HepG2 (cell line): ENCODE results near the gene SAA4. TPM values are rescaled to one million over a fixed set of nuclear protein-coding genes. Genes with fewer than 3 reads are reported as not detected.
A peak's percentile ranks its signal among the peaks of the same experiment; 100 is the strongest.

ENCODE experiments used
- FOXA1 ChIP-seq, 2 experiments: fragments of 450-650 bp in 1 of 2; sonication (generic) in 1 of 2; formaldehyde crosslinking in 1 of 2; IDR thresholded peaks; 2 replicates each; pipeline versions ENCODE4 v1.4.0 to v1.6.1; 2016 to 2020; ENCODE audit warnings: missing genetic modification reagents in 1 of 2
- HNF1A ChIP-seq, 2 experiments: sonication (generic) in 1 of 2; formaldehyde crosslinking in 1 of 2; IDR thresholded peaks; 2 replicates each; pipeline versions ENCODE4 v1.4.0 to v1.6.1; 2016 to 2020; ENCODE audit warnings: borderline replicate concordance in 1 of 2, low read depth in 1 of 2, mild to moderate bottlenecking in 1 of 2, missing genetic modification reagents in 1 of 2
- ISX ChIP-seq: sonication (generic); formaldehyde crosslinking; conservative IDR thresholded peaks from 2 replicates; pipeline ENCODE4 v1.5.0; 2020; ENCODE audit warnings: missing genetic modification reagents
- NFIB ChIP-seq: sonication (generic); formaldehyde crosslinking; IDR thresholded peaks from 2 replicates; pipeline ENCODE4 v1.9.0; 2021; ENCODE audit warnings: missing genetic modification reagents, mild to moderate bottlenecking, borderline replicate concordance
- SAP130 ChIP-seq: IDR thresholded peaks from 2 replicates; pipeline ENCODE4 v1.6.1; 2016; ENCODE audit warnings: low read depth
- SOX13 ChIP-seq, 3 experiments: fragments of 450-650 bp in 1 of 3; sonication (generic) in 1 of 3; formaldehyde crosslinking in 1 of 3; IDR thresholded peaks in 2 of 3; conservative IDR thresholded peaks in 1 of 3; 2 replicates each; pipeline versions ENCODE4 v1.5.0 to v1.6.1; 2016 to 2020; ENCODE audit warnings: antibody characterized with exemption in 1 of 3, mild to moderate bottlenecking in 1 of 3, missing compliant biosample characterization in 1 of 3, missing genetic modification reagents in 1 of 3, moderate library complexity in 1 of 3
- polyA plus RNA-seq, 8 experiments: library from polyadenylated mRNA; depleted of rRNA in 3 of 8; stranded (reverse) in 7 of 8; unstranded in 1 of 8; fragments of >200 nt; fragmentation: Illumina TruSeq in 4 of 8; extraction: Trizol in 4 of 8; gene quantifications; 2 replicates each; pipeline versions ENCODE4 v1.2.1 to v1.2.3, GENCODE V29; 2011 to 2016; ENCODE audit warnings: low read depth in 4 of 8, missing spikeins in 1 of 8, mixed read lengths in 1 of 8; ENCODE audit not compliant: insufficient read depth in 1 of 8
- total RNA-seq, 5 experiments: library from RNA; depleted of rRNA; stranded (reverse); fragments of >200 nt; fragmentation: Illumina TruSeq; extraction: Trizol; gene quantifications; 2 replicates each; pipeline ENCODE4 v1.2.3, GENCODE V29; 2016; ENCODE audit warnings: low read depth in 1 of 5
- TF ChIP-seq, protein P1 (sequence below): sonication (generic); formaldehyde crosslinking; conservative IDR thresholded peaks from 2 replicates; pipeline ENCODE4 v1.4.0; 2020; ENCODE audit warnings: missing genetic modification reagents
- TF ChIP-seq, protein P2 (sequence below), 2 experiments: sonication (generic) in 1 of 2; formaldehyde crosslinking in 1 of 2; IDR thresholded peaks; 2 replicates each; pipeline versions ENCODE4 v1.6.1 to v1.9.0; 2014 to 2022; ENCODE audit warnings: antibody characterized with exemption in 1 of 2, borderline replicate concordance in 1 of 2, inconsistent platforms in 1 of 2, low read depth in 1 of 2, missing genetic modification reagents in 1 of 2
- TF ChIP-seq, protein P3 (sequence below): sonication (generic); formaldehyde crosslinking; IDR thresholded peaks from 2 replicates; pipeline ENCODE4 v1.4.0; 2020; ENCODE audit warnings: missing genetic modification reagents

Gene SAA4
- total and polyA plus RNA-seq, 2 of the 13 experiments (the other 11 are each of a cell fraction or from before 2014, with no cell fraction given): 53.4 to 253 TPM

- TF ChIP-seq, protein P1, sequence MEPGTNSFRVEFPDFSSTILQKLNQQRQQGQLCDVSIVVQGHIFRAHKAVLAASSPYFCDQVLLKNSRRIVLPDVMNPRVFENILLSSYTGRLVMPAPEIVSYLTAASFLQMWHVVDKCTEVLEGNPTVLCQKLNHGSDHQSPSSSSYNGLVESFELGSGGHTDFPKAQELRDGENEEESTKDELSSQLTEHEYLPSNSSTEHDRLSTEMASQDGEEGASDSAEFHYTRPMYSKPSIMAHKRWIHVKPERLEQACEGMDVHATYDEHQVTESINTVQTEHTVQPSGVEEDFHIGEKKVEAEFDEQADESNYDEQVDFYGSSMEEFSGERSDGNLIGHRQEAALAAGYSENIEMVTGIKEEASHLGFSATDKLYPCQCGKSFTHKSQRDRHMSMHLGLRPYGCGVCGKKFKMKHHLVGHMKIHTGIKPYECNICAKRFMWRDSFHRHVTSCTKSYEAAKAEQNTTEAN (CRISPR knock-in tag): peak; percentile 99
- TF ChIP-seq SAP130 (peak; percentile 80), FOXA1 (IDR thresholded peaks at IDR 0.05) (peak; percentile 76), FOXA1 (CRISPR knock-in tag; IDR thresholded peaks at IDR 0.05) (peak; percentile 89), SOX13 (IDR thresholded peaks at IDR 0.05) (no peak), SOX13 (CRISPR knock-in tag; conservative IDR thresholded peaks at IDR 0.05 in 1 of 2, IDR thresholded peaks at IDR 0.05 in 1 of 2) (peak in 1 of 2 experiments; percentile 88; a peak in 2 of 4 replicates), NFIB (CRISPR knock-in tag) (no peak), ISX (0 out of 2 replicates have a peak, but pooled peaks have one; percentile 43), HNF1A (IDR thresholded peaks at IDR 0.05; ENCODE audit: low read depth) (0 out of 2 replicates have a peak, but pooled peaks have one; percentile 19), HNF1A (CRISPR knock-in tag; IDR thresholded peaks at IDR 0.05; ENCODE audit: borderline replicate concordance) (no peak)
- TF ChIP-seq, protein P2, sequence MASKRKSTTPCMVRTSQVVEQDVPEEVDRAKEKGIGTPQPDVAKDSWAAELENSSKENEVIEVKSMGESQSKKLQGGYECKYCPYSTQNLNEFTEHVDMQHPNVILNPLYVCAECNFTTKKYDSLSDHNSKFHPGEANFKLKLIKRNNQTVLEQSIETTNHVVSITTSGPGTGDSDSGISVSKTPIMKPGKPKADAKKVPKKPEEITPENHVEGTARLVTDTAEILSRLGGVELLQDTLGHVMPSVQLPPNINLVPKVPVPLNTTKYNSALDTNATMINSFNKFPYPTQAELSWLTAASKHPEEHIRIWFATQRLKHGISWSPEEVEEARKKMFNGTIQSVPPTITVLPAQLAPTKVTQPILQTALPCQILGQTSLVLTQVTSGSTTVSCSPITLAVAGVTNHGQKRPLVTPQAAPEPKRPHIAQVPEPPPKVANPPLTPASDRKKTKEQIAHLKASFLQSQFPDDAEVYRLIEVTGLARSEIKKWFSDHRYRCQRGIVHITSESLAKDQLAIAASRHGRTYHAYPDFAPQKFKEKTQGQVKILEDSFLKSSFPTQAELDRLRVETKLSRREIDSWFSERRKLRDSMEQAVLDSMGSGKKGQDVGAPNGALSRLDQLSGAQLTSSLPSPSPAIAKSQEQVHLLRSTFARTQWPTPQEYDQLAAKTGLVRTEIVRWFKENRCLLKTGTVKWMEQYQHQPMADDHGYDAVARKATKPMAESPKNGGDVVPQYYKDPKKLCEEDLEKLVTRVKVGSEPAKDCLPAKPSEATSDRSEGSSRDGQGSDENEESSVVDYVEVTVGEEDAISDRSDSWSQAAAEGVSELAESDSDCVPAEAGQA (IDR thresholded peaks at IDR 0.05; ENCODE audit: low read depth): no peak
- TF ChIP-seq, protein P2 (CRISPR knock-in tag; IDR thresholded peaks at IDR 0.05; ENCODE audit: borderline replicate concordance): peak; percentile 41; the same call in 1 of the 2 replicates
- TF ChIP-seq, protein P3, sequence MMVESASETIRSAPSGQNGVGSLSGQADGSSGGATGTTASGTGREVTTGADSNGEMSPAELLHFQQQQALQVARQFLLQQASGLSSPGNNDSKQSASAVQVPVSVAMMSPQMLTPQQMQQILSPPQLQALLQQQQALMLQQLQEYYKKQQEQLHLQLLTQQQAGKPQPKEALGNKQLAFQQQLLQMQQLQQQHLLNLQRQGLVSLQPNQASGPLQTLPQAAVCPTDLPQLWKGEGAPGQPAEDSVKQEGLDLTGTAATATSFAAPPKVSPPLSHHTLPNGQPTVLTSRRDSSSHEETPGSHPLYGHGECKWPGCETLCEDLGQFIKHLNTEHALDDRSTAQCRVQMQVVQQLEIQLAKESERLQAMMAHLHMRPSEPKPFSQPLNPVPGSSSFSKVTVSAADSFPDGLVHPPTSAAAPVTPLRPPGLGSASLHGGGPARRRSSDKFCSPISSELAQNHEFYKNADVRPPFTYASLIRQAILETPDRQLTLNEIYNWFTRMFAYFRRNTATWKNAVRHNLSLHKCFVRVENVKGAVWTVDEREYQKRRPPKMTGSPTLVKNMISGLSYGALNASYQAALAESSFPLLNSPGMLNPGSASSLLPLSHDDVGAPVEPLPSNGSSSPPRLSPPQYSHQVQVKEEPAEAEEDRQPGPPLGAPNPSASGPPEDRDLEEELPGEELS (CRISPR knock-in tag): peak; percentile 99
These were observed 12.8 kb downstream of the SAA4 start (continued) for GRCh38 chr11:18223591-18224387.
